Lower lobe of right lung (tissue), 2 donors: ENCODE results near the gene ZNF621. TPM values are rescaled to one million over a fixed set of nuclear protein-coding genes. Genes with fewer than 3 reads are reported as not detected.

Experiments
- ATAC-seq, 2 donors: fragments of 200-7000 bp; cut with Tn5 transposase; one replicate each; pipeline ENCODE4 v1.9.1; 2020 to 2022; ENCODE audit warnings: mild to moderate bottlenecking in 2 of 2, moderate library complexity in 2 of 2
- DNase-seq: peaks from one replicate; pipeline ENCODE4 v3.0.0-alpha.2; 2020
- H3K27ac ChIP-seq: fragments of 200-600 bp; one replicate; pipeline ENCODE4 v1.8.0; 2022
- H3K27me3 ChIP-seq: fragments of 200-600 bp; one replicate; pipeline ENCODE4 v1.8.0; 2022; ENCODE audit warnings: low read depth
- H3K36me3 ChIP-seq: fragments of 200-600 bp; one replicate; pipeline ENCODE4 v1.8.0; 2022; ENCODE audit warnings: mild to moderate bottlenecking
- H3K4me1 ChIP-seq: fragments of 200-600 bp; one replicate; pipeline ENCODE4 v1.8.0; 2022
- H3K4me3 ChIP-seq: fragments of 200-600 bp; one replicate; pipeline ENCODE4 v1.8.0; 2022; ENCODE audit warnings: mild to moderate bottlenecking
- H3K9me3 ChIP-seq: fragments of 200-600 bp; one replicate; pipeline ENCODE4 v1.8.0; 2022
- CTCF ChIP-seq: fragments of 200-600 bp; IDR thresholded peaks from one replicate; pipeline ENCODE4 v1.8.0; 2022; ENCODE audit warnings: antibody characterized with exemption, mild to moderate bottlenecking
- intact Hi-C: fragments of 100-400 bp; cut with DNase I; formaldehyde crosslinking; loops from one replicate; pipeline ENCODE4 v1.11.0; 2022
- total RNA-seq: library from RNA; stranded (reverse); fragmentation: NEBNext Ultra II Directional; extraction: Animal tissue kit (Norgen Biotek cat#: 25700); gene quantifications from one replicate; pipeline ENCODE4 v1.2.1, GENCODE V29; 2021
- donor health status: DM: no; HTN: yes; CAD: no; lungs with severe emphysema.

Gene ZNF621
- total RNA-seq, 1 donor from 2014 or later = 19.9 TPM

- Histone ChIP-seq H3K27me3 (no peaks in the 10 kb centered on the region), H3K27ac (no peak overlapping the region), H3K4me3 (no peak overlapping the region), H3K36me3 (peaks cover 9% of the 10 kb centered on the region), H3K9me3 (no peaks in the 10 kb centered on the region), H3K4me1 (peaks cover 11% of the 10 kb centered on the region)
- intact Hi-C loops = no loop called here
- ATAC-seq (no peak), DNase-seq (no peak)
- no peak for TF ChIP-seq CTCF
Measured at GRCh38 chr3:40521254-40521653, 3.5 kb upstream of the ZNF621 start.

GRCh38 chr3:40523781-40524180 is 979 bp upstream of the ZNF621 start:
- no peak for TF ChIP-seq CTCF
- Histone ChIP-seq H3K36me3 (peaks cover 21% of the 10 kb centered on the region), H3K9me3 (no peaks in the 10 kb centered on the region), H3K27ac (peak overlapping the region; percentile 86), H3K27me3 (no peaks in the 10 kb centered on the region), H3K4me1 (peaks cover 13% of the 10 kb centered on the region), H3K4me3 (no peak overlapping the region)
- intact Hi-C loops = no loop called here
- ATAC-seq (no peak), DNase-seq (no peak)

- no peaks in the 10 kb centered on the region for H3K27me3 ChIP-seq
- intact Hi-C loops = no loop called here
- no peak for TF ChIP-seq CTCF
- peaks cover 13% of the 10 kb centered on the region for H3K4me1 ChIP-seq
- H3K27ac ChIP-seq = peak overlapping the region; percentile 86
- DNase-seq (no peak), ATAC-seq (no peak)
- peak overlapping the region; percentile 65 for H3K4me3 ChIP-seq
- no peaks in the 10 kb centered on the region for H3K9me3 ChIP-seq
- H3K36me3 ChIP-seq = peaks cover 25% of the 10 kb centered on the region
Measured at GRCh38 chr3:40524222-40524567, 565 bp upstream of the ZNF621 start.

GRCh38 chr3:40528426-40528825 is 3.7 kb downstream of the ZNF621 start:
- H3K4me3 ChIP-seq = no peak overlapping the region
- H3K27ac ChIP-seq = no peak overlapping the region
- ATAC-seq (no peak), DNase-seq (no peak)
- H3K4me1 ChIP-seq = peaks cover 13% of the 10 kb centered on the region
- no peaks in the 10 kb centered on the region for H3K27me3 ChIP-seq
- peaks cover 67% of the 10 kb centered on the region for H3K36me3 ChIP-seq
- intact Hi-C loops = no loop called here
- no peak for TF ChIP-seq CTCF
- H3K9me3 ChIP-seq = peaks cover 20% of the 10 kb centered on the region

GRCh38 chr3:40532252-40532651 is 7.5 kb downstream of the ZNF621 start:
- ATAC-seq (no peak), DNase-seq (no peak)
- Histone ChIP-seq H3K27ac (no peak overlapping the region), H3K9me3 (peaks cover 29% of the 10 kb centered on the region), H3K36me3 (peaks cover 82% of the 10 kb centered on the region), H3K4me1 (no peaks in the 10 kb centered on the region), H3K27me3 (no peaks in the 10 kb centered on the region), H3K4me3 (no peak overlapping the region)
- TF ChIP-seq CTCF = no peak
- intact Hi-C loops = no loop called here

GRCh38 chr3:40534283-40534682 is 9.5 kb downstream of the ZNF621 start:
- DNase-seq (no peak), ATAC-seq (no peak)
- H3K27ac ChIP-seq = no peak overlapping the region
- peaks cover 61% of the 10 kb centered on the region for H3K36me3 ChIP-seq
- no peak overlapping the region for H3K4me3 ChIP-seq
- intact Hi-C loops = no loop called here
- peaks cover 31% of the 10 kb centered on the region for H3K9me3 ChIP-seq
- H3K27me3 ChIP-seq = no peaks in the 10 kb centered on the region
- H3K4me1 ChIP-seq = no peaks in the 10 kb centered on the region
- no peak for TF ChIP-seq CTCF
